PC-3 (cell line): ENCODE measurements around the gene DISC1.

Experiments used
- CTCF ChIP-seq: fragments of 300-600 bp; sonication (generic); conservative IDR thresholded peaks from 2 replicates; pipeline ENCODE4 v1.5.1; 2017; ENCODE audit warnings: antibody characterized with exemption, low read depth, mild to moderate bottlenecking, low read length
- EZH2 ChIP-seq: fragments of 300-600 bp; sonication (generic); IDR thresholded peaks from one replicate; pipeline ENCODE4 v1.6.1; 2017; ENCODE audit warnings: antibody characterized with exemption, mild to moderate bottlenecking, low read length; ENCODE audit not compliant: unreplicated experiment

- TF ChIP-seq CTCF (no peak), EZH2 (no peak)
Observed at GRCh38 chr1:232014941-232015340, 388.4 kb downstream of the DISC1 start.
